ENCODE data around the gene LZTR1.
"Not testable (repeated sequence)": the region's sequence is repeated elsewhere in the genome, so short reads cannot be mapped to it uniquely, and the experiment has no call there.

The LZTR1 gene

DNA sequence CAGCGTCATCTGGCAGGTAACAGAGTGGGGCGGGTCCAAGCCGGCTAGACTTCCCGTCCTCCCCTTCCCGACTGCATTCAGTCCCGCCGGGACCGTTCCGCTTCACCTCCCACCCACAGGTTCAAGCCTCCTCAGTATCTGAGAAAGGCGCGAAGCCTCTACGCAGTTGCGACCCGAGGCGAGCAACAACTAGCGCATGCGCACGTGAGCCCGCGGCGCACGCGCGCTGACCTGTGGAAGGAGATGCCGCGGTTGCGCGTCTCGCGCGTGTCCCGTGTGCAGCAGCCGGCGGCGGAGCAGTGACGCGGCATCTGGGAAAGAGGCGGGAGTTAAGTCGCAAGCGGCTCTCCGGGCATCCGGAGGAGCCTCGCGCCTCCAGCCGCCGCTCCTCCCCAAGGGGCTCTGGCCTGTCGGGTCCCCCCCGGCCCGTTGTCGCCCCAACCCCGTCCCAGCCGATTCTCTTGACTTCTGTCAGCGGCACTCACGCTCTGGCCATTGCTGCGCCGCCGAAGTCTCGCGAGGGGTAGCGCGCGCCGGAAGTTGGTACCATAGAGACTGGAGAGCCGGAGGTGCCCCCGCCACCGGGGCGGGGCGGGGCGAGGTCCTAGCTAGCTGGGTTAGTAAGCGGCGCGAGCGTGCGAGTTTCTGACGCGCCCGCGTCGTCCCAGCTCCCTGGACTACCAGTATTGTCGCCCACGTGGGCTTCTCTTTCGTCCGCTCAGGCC, 19.7 kb downstream of the LZTR1 start, which contains the start of gene THAP7:
Gene THAP7 (minus strand): TSS at position 518 of the 725 bp plus-strand sequence. CDS start 207 bp downstream, at position 311.
- Histone ChIP-seq H3K4me3 (ENCODE audit: low read length) (peak within 1 kb of the TSS; percentile 91), H3K27ac (ENCODE audit: low read length) (peak within 1 kb of the TSS; percentile 94), H3K79me2 (ENCODE audit: low read length) (peaks cover 35% of the 10 kb centered on the region), H2AFZ (ENCODE audit: low read depth, low read length) (peak within 1 kb of the TSS; percentile 68; the same call in 1 of the 2 replicates), H3K27me3 (ENCODE audit: low read depth, low read length) (0 out of 2 replicates have a peak, but pooled peaks cover 3% of the 10 kb centered on the region), H3K9ac (ENCODE audit: low read length) (peak within 1 kb of the TSS; percentile 98), H4K20me1 (ENCODE audit: insufficient read depth, low read length) (0 out of 2 replicates have a peak, but pooled peaks cover 3% of the 10 kb centered on the region), H3K9me3 (ENCODE audit: insufficient read depth, low read length) (no peaks in the 10 kb centered on the region), H3K4me1 (ENCODE audit: low read length) (peaks cover 18% of the 10 kb centered on the region), H3K4me2 (ENCODE audit: low read length) (peak within 1 kb of the TSS; percentile 97), H3K36me3 (replicated peaks; ENCODE audit: low read depth, low read length) (peaks cover 38% of the 10 kb centered on the region)
- TF ChIP-seq CTCF (IDR thresholded peaks at IDR 0.05; ENCODE audit: low read depth, low read length) (no peak), EZH2phosphoT487 (IDR thresholded peaks at IDR 0.05; ENCODE audit: low read depth) (no peak)

- 0 out of 2 replicates have a peak, but pooled peaks cover 3% of the 10 kb centered on the region for H4K20me1 ChIP-seq (ENCODE audit: insufficient read depth, low read length)
- H3K4me2 ChIP-seq (ENCODE audit: low read length): peak overlapping the region; percentile 97; the same call in 1 of the 2 replicates
- H3K9me3 ChIP-seq (ENCODE audit: insufficient read depth, low read length): no peaks in the 10 kb centered on the region
- H3K27me3 ChIP-seq (ENCODE audit: low read depth, low read length): peaks cover 12% of the 10 kb centered on the region
- H3K9ac ChIP-seq (ENCODE audit: low read length): no peak overlapping the region
- H2AFZ ChIP-seq (ENCODE audit: low read depth, low read length): no peak overlapping the region
- no peak overlapping the region for H3K27ac ChIP-seq (ENCODE audit: low read length)
- 0 out of 2 replicates have a peak overlapping the region, but pooled peaks have one; percentile 91 for H3K4me3 ChIP-seq (ENCODE audit: low read length)
- H3K79me2 ChIP-seq (ENCODE audit: low read length): peaks cover 35% of the 10 kb centered on the region
- TF ChIP-seq EZH2phosphoT487 (IDR thresholded peaks at IDR 0.05; ENCODE audit: low read depth) (no peak), CTCF (IDR thresholded peaks at IDR 0.05; ENCODE audit: low read depth, low read length) (no peak)
- H3K36me3 ChIP-seq (replicated peaks; ENCODE audit: low read depth, low read length): peaks cover 21% of the 10 kb centered on the region
- peaks cover 18% of the 10 kb centered on the region for H3K4me1 ChIP-seq (ENCODE audit: low read length)
These were observed 21.7 kb downstream of the LZTR1 start for GRCh38 chr22:21003782-21004181.

- H2AFZ ChIP-seq (ENCODE audit: low read depth, low read length); H3K9me3 ChIP-seq (ENCODE audit: insufficient read depth, low read length); H4K20me1 ChIP-seq (ENCODE audit: insufficient read depth, low read length); H3K36me3 ChIP-seq (replicated peaks; ENCODE audit: low read depth, low read length); H3K4me3 ChIP-seq (ENCODE audit: low read length); H3K4me1 ChIP-seq (ENCODE audit: low read length); H3K27ac ChIP-seq (ENCODE audit: low read length); H3K79me2 ChIP-seq (ENCODE audit: low read length); H3K4me2 ChIP-seq (ENCODE audit: low read length); H3K9ac ChIP-seq (ENCODE audit: low read length): not testable (repeated sequence)
- peaks cover 12% of the 10 kb centered on the region for H3K27me3 ChIP-seq (ENCODE audit: low read depth, low read length)
These were observed 27.1 kb downstream of the LZTR1 start for GRCh38 chr22:21009208-21009607.

GRCh38 chr22:21009638-21010425, 27.7 kb downstream of the LZTR1 start:
- Histone ChIP-seq H3K79me2 (ENCODE audit: low read length) (no peaks in the 10 kb centered on the region), H3K36me3 (replicated peaks; ENCODE audit: low read depth, low read length) (no peaks in the 10 kb centered on the region), H3K4me1 (ENCODE audit: low read length) (no peaks in the 10 kb centered on the region), H3K27me3 (ENCODE audit: low read depth, low read length) (peaks cover 12% of the 10 kb centered on the region), H3K9me3 (ENCODE audit: insufficient read depth, low read length) (no peaks in the 10 kb centered on the region), H4K20me1 (ENCODE audit: insufficient read depth, low read length) (0 out of 2 replicates have a peak, but pooled peaks cover 6% of the 10 kb centered on the region), H3K4me2 (ENCODE audit: low read length) (no peak overlapping the region), H3K4me3 (ENCODE audit: low read length) (no peak overlapping the region), H2AFZ (ENCODE audit: low read depth, low read length) (no peak overlapping the region), H3K9ac (ENCODE audit: low read length) (no peak overlapping the region), H3K27ac (ENCODE audit: low read length) (no peak overlapping the region)
- TF ChIP-seq EZH2phosphoT487 (IDR thresholded peaks at IDR 0.05; ENCODE audit: low read depth): no peak
- no peak for TF ChIP-seq CTCF (IDR thresholded peaks at IDR 0.05; ENCODE audit: low read depth, low read length)
